ENCODE results near the gene KCNK7. TPM values are rescaled to one million over a fixed set of nuclear protein-coding genes. Genes with fewer than 3 reads are reported as not detected.
A peak's percentile ranks its signal among the peaks of the same experiment; 100 is the strongest.

Gene KCNK7
- total and polyA plus RNA-seq, 2 experiments from 2014 or later = 0.60 TPM; not detected in 1

GRCh38 chr11:65584723-65585171 is 10.9 kb downstream of the KCNK7 start:
- peak overlapping the region; percentile 53 for H3K4me3 ChIP-seq

GRCh38 chr11:65584106-65584505 is 11.5 kb downstream of the KCNK7 start:
- H3K4me2 ChIP-seq = peak overlapping the region; percentile 91
- H3K79me2 ChIP-seq (replicated peaks; ENCODE audit: insufficient read depth) = no peaks in the 10 kb centered on the region
- peaks cover 58% of the 10 kb centered on the region for H3K27me3 ChIP-seq (ENCODE audit: insufficient read depth)
- H2AFZ ChIP-seq = no peak overlapping the region
- no peaks in the 10 kb centered on the region for H3K36me3 Mint-ChIP-seq (ENCODE audit: low read depth)
- peaks cover 13% of the 10 kb centered on the region; the same call in 2 of the 3 replicates for H3K4me1 Mint-ChIP-seq
- H3K4me3 Mint-ChIP-seq = peak overlapping the region; percentile 19; the same call in 1 of the 3 replicates
- H3K9me3 Mint-ChIP-seq = no peaks in the 10 kb centered on the region
- no peak for ATAC-seq
- peaks cover 10% of the 10 kb centered on the region for H3F3A ChIP-seq (replicated peaks; ENCODE audit: low read depth)
- H3K27me3 Mint-ChIP-seq (ENCODE audit: insufficient read depth, low read depth, poor library complexity) = peaks cover 58% of the 10 kb centered on the region
- no peaks in the 10 kb centered on the region for H3K9me2 ChIP-seq (ENCODE audit: insufficient read depth)
- no peak overlapping the region for H3K27ac Mint-ChIP-seq
- peak overlapping the region; percentile 53; the same call in 1 of the 2 replicates for H3K4me3 ChIP-seq
- no peaks in the 10 kb centered on the region for H3K36me3 ChIP-seq (ENCODE audit: insufficient read depth)
- H3K27ac ChIP-seq (ENCODE audit: low read depth) = no peak overlapping the region
- no peaks in the 10 kb centered on the region for H4K20me1 ChIP-seq (replicated peaks; ENCODE audit: insufficient read depth)
- no peaks in the 10 kb centered on the region for H3K4me1 ChIP-seq (ENCODE audit: insufficient read depth)
- no peak for DNase-seq (ENCODE audit: low spot score)
- TF ChIP-seq NANOG (IDR thresholded peaks at IDR 0.05; ENCODE audit: borderline replicate concordance) (no peak), POLR2AphosphoS5 (IDR thresholded peaks at IDR 0.05; ENCODE audit: low read depth) (no peak), EZH2 (IDR thresholded peaks at IDR 0.05; ENCODE audit: low read depth, unreplicated experiment) (no peak), ZNF331 (CRISPR knock-in tag; IDR thresholded peaks at IDR 0.05; ENCODE audit: low read depth) (no peak), ZNF462 (CRISPR knock-in tag; IDR thresholded peaks at IDR 0.05) (no peak), STAT1 (IDR thresholded peaks at IDR 0.05; ENCODE audit: unreplicated experiment) (no peak), ZNF114 (CRISPR knock-in tag; IDR thresholded peaks at IDR 0.05) (no peak), JUNB (IDR thresholded peaks at IDR 0.05; ENCODE audit: unreplicated experiment) (no peak)

More at GRCh38 chr11:65584723-65585171, 10.9 kb downstream of the KCNK7 start:
- H3K27me3 Mint-ChIP-seq (ENCODE audit: insufficient read depth, low read depth, poor library complexity) = peaks cover 58% of the 10 kb centered on the region
- TF ChIP-seq CTCF (conservative IDR thresholded peaks at IDR 0.05; ENCODE audit: low read depth in 2 of 2) = no peak
- peak; percentile 13 for TF ChIP-seq EZH2 (IDR thresholded peaks at IDR 0.05; ENCODE audit: low read depth, unreplicated experiment)
- TF ChIP-seq JUNB (IDR thresholded peaks at IDR 0.05; ENCODE audit: unreplicated experiment) = no peak
- TF ChIP-seq ZNF114 (CRISPR knock-in tag; IDR thresholded peaks at IDR 0.05) = no peak
- TF ChIP-seq STAT1 (IDR thresholded peaks at IDR 0.05; ENCODE audit: unreplicated experiment) = no peak
- DNase-seq (ENCODE audit: low spot score) (peak; percentile 58), ATAC-seq (peak; percentile 10)
- no peaks in the 10 kb centered on the region for H4K20me1 ChIP-seq (replicated peaks; ENCODE audit: insufficient read depth)
- H3K27ac Mint-ChIP-seq = no peak overlapping the region
- peak overlapping the region; percentile 66; the same call in 1 of the 2 replicates for H2AFZ ChIP-seq
- H3K4me3 Mint-ChIP-seq = peak overlapping the region; percentile 19; the same call in 2 of the 3 replicates
- H3K4me1 Mint-ChIP-seq = peaks cover 13% of the 10 kb centered on the region; the same call in 2 of the 3 replicates
- peak overlapping the region; percentile 91 for H3K4me2 ChIP-seq
- H3K36me3 ChIP-seq (ENCODE audit: insufficient read depth) = no peaks in the 10 kb centered on the region
- H3K9me2 ChIP-seq (ENCODE audit: insufficient read depth) = no peaks in the 10 kb centered on the region
- H3K27me3 ChIP-seq (ENCODE audit: insufficient read depth) = peaks cover 58% of the 10 kb centered on the region
- H3K9me3 Mint-ChIP-seq = no peaks in the 10 kb centered on the region
- no peak overlapping the region for H3K27ac ChIP-seq (ENCODE audit: low read depth)
- H3K79me2 ChIP-seq (replicated peaks; ENCODE audit: insufficient read depth) = no peaks in the 10 kb centered on the region
- peaks cover 10% of the 10 kb centered on the region for H3F3A ChIP-seq (replicated peaks; ENCODE audit: low read depth)
- H3K36me3 Mint-ChIP-seq (ENCODE audit: low read depth) = no peaks in the 10 kb centered on the region
- H3K4me1 ChIP-seq (ENCODE audit: insufficient read depth) = no peaks in the 10 kb centered on the region

All from GM23338 (cell line).